GDM1 (cell line): Measurements from ENCODE around the gene GRPEL1.
"Not testable (repeated sequence)": the region's sequence is repeated elsewhere in the genome, so short reads cannot be mapped to it uniquely, and the experiment has no call there.

Source experiments
- DNase-seq: peaks from one replicate; lab custom pipeline; 2025; lab: John Stamatoyannopoulos, UW

Gene GRPEL1

DNA sequence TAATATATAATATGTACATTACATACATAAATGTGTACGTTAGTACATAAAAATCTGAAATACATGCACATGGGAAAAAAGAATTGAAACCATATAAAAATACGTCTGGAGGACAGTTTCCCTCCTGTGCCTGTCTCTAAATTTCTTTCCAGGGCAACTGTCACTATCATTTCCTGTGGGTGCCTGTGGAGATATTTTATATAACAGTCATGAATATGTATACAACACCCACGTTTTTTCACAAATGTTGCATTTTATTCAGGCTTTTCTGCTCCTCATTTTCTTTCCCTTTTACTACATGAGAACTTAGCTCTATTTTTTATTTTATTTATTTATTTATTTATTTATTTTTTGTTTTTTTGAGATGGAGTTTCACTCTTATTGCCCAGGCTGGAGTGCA, 24.2 kb upstream of the GRPEL1 start:
- DNase-seq = no peak

DNA sequence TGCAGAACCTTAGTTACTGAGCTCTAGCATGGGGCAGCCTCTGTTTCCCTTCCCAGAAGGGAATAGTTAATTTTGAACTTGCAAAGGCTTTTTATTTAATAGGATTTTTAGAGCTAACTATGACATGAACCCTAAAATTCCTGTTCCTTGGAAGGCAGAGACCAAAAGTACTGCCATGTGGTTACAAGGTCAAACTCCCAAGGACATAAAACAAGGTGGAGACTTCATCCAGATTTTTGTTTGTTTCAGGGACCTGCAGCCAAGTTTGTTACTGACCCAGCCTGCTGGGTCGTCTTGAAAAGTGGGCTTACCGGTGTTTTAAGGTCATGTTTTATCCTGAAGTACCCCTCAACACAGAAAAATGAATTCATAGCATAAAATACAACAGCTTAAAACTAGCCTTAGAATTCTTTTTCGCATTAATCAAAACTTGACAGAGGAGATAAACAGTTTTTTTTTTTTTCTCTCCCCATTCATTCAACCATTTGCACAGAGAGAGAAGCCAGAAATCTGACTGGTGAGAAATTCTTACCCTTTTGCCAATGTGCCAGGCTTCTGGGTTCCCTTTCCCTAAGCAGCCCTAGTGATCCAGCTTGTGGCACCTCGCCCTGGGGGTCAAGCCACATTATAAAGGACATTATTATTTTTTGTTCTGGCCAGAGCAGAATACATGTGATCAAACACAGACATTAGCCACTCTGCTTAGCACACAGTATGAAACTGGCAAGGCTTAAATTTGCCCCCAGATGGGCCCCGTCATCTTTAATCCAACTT, 21.5 kb upstream of the GRPEL1 start:
- no peak for DNase-seq

DNA sequence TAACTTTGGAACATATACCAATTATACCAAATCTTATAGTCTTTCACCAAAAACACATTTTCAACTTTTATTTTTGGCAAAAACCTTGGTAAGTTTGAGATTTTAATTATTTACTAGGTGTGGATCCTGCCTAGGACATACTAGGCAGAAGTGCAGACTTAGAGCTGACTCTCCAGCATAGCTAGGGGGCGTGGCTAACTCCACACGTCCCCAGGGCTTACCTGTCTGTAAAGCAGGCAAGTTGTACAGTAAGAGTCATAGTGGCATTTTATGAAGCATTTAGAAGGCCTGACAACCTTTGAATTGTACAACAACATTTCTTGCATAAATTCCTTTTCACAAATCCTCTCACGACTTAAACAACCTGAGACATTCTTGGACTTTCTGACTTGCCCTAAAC, 19.2 kb upstream of the GRPEL1 start:
- no peak for DNase-seq

DNA sequence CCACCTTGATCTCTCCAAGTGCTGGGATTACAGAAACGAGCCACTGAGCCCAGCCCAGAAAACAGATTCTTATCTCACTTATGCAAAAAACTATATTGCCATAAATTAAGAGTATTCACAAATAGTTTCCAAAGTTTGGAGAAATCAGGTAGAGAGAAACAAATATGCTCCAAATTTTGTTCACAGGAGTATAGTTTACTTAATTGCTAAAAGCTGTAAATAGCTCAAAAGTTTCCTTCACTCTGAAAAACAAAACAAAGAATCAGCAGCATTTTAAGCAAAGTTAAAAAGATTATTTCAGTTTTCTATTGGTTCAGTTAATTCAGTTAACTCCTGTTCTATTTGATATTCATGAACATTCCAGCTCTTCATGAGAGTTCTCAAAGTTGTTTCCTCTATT, 18.5 kb upstream of the GRPEL1 start:
- no peak for DNase-seq

DNA sequence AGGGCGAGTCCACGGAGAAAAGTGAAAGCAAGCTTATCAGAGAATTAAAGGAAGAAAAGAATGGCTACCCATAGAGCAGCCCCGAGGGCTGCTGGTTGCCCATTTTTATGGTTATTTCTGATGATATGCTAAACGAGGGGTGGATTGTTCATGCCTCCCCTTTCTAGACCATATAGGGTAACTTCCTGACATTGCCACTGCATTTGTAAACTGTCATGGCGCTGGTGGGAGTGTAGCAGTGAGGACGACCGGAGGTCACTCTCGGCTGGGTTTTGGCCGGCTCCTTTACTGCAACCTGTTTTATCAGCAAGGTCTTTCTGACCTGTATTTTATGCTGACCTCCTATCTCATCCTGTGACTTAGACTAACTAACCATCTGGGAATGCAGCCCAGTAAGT, 16.7 kb upstream of the GRPEL1 start:
- not testable (repeated sequence) for DNase-seq

DNA sequence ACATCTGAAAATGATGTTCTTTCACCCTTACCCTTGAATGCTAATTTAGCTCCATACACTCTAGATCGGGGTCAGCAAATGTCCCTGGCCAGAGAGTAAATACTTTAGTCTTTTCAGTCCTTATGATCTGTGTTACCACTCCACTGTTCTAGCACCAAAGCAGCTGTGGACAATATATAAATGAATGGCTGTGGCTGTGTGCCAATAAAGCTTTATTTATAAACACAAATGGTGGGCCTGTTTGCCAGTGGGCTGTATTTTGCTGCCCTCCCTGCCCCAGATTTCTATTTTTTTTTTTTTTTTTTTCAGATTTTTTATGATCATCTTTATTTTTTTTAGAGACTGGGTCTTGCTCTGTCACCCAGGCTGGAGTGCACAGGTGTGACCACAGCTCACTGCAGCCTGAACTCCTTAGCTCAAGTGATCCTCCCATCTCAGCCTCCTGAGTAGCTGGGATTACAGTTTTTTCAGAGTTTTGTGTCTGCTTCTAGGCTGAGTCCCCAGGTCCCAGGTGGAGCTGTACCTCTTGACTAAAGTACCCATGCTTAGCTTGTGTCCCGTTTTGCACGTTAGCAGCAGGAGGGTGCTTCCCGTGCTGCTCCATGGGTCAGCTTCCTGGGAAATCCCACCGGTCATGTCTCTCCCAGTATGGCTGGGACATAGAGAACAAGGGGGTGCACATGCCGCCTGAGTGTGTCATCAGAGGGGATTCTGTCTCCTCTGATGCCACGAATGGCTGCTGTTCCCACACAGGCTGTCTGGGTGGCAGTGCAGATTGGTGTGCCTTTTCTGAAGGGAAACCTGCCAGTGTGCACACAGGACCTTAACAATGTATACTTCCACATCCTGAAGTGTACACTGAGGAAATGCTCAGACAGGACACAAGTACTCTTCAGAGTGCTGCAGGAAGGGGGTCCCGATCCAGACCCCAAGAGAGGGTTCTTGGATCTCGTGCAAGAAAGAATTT, 16.0 kb upstream of the GRPEL1 start:
- DNase-seq = no peak

DNA sequence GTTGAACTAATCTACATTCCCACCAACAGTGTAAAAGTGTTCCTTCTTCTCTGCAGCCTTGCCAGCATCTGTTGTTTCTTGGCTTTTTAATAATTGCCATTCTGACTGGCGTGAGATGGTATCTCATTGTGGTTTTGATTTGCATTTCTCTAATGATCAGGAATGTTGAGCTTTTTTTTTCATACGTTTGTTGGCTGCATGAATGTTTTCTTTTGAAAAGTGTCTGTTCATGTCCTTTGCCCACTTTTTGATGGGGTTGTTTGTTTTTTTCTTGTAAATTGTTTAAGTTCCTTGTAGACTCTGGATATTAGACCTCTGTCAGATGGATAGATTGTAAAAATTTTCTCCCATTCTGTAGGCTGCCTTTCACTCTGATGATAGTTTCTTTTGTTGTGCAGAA, 12.0 kb upstream of the GRPEL1 start:
- not testable (repeated sequence) for DNase-seq

DNA sequence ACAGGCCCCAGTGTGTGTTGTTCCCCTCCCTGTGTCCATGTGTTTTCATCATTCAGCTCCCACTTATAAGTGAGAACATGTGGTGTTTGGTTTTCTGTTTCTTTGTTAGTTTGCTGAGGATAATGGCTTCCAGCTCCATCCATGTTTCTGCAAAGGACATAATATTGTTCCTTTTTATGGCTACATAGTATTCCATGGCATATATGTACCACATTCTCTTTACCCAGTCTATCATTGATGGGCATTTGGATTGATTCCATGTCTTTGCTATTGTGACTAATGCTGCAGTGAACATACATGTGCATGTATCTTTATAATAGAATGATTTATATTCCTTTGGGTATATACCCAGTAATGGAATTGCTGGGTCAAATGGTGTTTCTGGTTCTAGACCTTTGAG, 11.6 kb upstream of the GRPEL1 start:
- DNase-seq = not testable (repeated sequence)

DNA sequence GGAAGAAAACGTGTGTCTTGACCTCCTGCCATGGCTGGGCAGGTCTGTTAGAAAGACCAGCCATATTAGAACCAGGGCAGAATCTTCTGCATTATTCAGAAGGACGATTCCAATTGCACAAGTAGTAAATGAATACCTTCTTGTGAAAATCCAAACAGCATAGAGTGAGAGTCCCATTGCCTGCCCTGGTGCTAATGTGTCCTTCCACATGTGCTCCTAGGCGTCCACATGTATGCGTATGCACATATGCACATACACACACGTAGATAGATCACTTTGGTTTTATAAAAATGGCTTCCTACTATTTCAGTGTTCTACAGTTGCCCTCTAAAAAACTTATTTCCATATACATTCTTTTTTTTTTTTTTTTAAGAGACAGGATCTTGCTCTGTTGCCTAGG, 10.2 kb upstream of the GRPEL1 start:
- no peak for DNase-seq

DNA sequence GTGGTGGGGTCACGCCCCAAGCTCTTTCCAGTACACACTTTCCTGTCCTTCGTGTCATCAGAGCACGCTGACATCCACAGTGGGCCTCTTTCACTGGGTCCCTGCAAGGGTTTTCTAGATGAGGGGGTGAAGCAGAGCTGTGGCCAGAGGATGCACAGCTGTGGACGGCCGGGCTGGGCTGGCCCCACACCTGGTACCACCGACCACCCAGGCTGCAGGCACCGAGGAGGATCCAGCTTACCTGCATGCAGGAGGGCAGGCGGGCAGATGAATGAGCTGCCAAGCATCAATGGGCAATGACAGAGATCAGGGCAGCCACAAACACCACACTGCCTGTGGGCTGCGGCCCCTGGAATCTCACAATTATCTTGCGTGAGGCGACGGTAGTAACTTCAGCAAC, 9.5 kb upstream of the GRPEL1 start:
- no peak for DNase-seq

DNA sequence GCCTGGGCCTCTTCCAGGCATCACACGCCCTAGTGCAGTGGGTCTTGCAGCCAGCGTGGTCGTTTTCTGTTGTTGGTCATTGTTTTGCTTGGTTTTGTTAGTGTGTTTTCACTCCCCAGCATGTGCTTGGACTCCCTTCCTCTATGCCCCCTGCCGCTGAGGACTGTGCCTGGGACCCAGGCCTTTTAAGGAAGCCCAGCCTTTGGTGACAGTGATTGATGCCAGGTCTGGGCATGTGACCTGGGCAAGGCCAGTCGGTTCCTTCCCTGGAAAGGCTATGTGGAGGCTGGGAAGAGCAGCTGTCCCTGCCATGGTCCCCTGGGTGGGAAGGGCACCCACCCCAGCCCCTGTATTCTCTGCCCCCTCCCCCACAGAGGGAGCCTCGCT, 8.8 kb upstream of the GRPEL1 start:
- no peak for DNase-seq

DNA sequence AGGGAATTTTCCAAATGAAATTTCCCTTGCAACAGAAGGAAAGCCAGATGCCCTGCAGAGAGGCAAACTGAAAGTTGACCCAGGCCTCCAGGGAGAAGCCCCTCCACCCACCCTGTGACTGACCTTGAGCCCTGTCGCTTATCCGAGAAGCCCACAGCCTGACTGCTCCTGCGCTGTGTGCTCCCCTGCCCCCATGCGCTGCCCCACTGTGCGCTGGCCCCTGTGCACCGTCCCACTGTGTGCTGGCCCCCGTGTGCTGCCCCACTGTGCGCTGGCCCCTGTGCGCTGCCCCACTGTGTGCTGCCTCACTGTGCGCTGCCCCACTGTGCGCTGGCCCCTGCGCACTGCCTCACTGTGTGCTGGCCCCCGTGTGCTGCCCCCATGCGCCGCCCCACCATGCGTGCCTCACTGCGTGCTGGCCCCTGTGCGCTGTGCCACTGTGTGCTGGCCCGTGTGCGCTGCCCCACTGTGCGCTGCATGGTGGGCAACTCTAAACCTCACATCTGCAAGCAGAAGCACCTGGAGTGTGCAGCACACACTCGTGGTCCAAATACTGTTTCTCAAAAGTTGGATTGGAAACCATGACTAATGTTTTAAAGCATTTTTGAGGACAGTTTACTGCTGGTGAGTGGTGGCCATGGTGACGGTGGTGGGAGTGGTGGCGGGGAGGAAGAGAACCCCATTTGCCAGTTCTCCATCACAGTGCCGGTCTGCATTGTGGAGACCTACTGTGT, 8.3 kb upstream of the GRPEL1 start:
- no peak for DNase-seq

DNA sequence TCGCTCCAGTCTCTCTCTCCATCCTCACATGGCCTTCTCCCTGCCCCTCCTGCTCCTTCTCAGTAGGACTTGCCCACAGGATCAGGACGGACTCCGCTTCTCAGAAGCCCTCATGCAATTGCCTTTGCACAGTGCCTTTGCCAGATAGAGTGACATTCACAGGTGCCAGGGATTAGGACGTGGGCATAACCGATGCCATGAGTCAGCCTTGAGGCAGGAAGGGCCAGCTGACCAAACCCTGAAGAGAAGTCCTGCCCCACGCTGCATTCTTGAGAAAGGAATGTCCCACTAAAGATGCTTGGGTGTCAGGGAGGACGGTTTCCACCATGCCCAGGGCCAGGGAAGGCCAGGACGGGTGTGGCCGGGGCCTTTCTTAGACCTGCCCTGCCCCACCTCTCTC, 6.6 kb upstream of the GRPEL1 start:
- no peak for DNase-seq

DNA sequence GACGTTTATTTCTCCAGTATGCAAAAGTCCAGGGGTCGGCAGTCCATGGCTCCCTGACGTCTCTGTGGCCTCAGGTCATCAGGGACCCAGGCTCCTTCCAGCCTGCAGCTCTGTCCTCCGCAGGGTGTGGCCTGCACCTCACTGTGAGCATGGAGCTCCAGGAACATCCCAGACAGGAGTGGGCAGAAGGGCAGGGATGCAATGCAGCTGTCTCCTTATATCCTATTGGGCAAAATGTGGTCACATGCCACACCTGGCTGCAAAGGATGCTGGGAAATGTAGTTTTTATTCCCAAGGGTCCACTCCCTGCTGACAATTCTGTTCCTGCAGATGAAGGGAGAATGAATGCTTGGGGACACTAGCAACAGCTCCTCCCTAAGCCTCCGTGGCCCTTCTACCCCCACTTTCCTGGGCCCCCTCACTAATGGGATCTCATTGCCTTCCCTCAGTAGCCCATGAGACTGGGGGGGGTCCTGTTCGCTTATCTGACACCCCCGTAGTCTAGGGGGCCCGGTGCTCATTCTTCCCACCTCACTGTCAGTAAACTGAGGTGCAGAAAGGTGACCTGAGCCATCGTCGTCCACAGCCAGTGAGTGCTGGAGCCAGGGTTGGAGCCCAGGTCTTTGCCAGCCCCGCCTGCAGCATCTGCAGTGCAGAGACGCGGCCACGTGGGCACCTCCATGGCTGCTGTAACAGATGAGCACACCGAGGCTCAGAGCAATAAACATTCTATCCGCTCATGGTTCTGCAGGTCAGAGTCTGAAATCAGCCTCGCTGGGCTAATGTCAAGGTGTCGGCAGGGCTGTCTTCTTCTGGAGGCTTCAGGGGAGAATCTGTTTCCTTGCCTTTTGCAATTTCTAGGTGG, 5.9 kb upstream of the GRPEL1 start:
- no peak for DNase-seq

DNA sequence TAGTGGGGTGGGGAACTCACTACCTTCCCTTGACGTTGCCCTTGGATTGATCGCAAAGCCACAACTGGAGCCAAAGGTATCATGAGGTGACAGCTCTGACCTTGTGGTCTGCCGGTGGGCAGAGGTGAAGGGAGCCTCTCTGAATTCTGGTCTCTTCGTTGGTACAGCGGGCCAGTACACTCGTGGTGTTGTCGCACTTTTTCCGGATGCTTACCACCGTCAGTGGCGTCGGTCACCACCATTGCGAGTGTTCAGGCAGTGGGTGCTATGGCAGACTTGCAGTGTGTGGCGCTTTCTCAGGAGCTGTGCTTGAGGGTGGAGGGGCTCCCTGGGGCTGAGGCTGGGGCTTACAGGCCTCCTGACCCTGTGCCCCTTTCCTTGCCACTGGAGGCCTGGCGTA, 5.2 kb upstream of the GRPEL1 start:
- no peak for DNase-seq

DNA sequence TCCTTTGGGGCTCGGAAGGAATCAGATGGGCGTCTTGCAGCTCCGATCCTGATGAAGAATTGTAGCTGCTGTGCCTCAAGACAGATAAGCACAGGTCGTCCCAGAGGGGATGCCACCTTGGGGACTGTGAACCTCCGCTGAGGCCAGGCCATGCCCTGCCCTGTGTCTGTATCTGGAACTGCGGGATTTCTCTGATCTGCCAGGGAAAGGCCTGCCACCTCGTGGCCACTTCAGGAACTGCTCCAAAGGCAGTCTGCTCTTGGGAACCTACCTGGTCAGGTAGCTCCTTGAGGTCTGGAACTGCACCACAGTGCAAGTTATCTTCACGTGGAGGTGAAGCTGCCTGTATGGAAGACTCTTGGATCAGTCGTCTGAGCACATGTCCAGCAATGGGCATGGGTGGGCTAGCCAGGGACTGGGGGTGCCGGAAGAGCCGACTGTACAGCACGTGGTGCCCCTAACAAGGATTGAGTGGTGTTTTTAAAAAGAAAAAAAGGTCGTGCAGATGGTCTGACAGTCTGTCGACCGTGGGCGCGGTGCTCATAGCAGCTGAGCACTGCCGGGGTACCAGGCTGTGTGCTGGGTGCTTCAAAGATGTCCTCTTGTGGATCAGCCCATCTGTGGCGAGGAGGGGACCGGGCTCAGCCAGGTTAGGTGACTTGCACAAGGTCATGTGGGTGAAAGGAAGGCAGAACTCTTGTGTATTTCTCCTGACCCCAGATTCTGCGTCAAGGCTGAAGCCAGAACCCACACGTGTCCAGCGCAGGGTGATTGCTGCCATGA, 3.1 kb upstream of the GRPEL1 start:
- peak; percentile 66 for DNase-seq

DNA sequence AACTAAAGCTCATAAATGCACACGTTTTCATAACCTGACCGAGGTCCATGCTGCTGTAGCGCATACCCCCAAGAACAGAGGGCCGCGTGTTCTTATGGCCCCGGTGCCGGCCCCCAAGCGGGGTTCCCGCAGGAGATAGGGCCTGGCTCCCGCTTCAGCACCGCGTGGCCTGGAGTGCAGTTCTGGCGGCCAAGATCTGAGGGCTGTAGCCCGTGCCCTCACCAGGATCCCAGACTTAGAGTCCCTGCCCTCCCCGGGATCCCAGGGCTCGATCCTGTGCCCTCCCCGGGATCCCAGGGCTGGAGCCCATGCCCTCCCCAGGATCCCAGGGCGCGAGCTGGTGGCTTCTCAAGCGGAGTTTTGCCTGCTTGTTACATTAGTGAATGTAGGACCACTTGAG, 1.0 kb upstream of the GRPEL1 start:
- no peak for DNase-seq

DNA sequence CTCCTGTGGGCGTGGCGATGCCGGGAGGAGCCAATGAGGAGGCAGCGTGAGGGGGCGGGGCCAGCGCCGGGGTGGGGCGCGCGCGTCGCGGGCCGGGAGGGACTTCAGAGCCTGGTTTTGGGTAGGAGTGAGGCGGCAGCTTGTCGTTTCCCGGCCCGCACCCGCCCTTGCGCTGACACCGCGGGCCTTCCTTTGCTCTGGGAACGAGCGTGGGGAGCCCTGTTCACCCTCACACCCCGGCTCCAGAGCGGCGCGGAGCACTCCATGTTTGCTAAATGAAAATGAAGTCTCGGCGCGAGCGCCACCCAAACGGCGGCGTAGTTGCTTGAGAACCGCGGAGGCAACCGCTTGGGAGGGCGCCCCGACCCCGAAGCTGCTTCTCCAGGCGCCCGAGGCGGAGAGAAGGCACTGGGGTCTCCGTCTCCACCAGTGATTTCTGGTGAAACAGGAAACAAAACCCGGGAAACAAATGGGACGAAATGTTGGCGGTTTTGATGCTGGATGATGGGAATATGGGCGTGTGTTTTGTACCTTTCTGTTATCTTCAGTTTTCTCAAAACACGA, 497 bp upstream of the GRPEL1 start:
- no peak for DNase-seq

DNA sequence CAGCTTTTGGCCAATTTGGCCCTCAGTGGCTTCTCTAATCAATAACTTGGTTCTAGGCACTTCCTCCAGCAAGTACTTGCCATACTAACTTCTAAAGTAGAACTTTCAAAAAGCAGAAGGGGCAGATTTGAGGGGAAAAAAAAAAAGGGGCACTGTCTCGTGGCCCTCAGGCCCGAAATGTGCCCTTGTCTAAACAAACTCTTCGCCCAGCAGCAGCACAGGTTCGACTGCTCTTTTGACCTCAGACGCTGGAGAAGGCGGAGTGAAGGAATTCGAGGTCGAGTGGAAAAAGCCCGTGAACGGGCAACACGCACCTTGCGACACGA, 775 bp downstream of the GRPEL1 start:
- no peak for DNase-seq

DNA sequence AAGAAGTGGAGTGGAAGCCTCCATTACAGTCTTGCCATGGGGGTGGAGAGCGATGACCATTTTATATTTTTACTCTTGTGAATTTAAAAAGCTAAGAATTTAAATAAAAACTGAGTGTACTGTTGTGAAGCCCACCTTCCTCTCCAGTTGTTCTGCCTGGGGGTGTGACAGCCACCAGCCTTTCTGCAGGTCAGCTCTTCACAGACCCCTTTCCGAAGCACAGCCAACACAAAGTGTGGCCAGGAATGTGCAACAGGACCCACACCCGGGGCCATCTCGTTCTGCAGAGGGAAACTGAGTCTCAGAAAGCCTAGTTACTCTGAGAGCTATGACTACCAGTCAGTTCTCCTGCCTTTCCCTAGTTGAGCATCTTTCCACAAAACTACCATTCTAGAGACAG, 1.4 kb downstream of the GRPEL1 start:
- DNase-seq = no peak

DNA sequence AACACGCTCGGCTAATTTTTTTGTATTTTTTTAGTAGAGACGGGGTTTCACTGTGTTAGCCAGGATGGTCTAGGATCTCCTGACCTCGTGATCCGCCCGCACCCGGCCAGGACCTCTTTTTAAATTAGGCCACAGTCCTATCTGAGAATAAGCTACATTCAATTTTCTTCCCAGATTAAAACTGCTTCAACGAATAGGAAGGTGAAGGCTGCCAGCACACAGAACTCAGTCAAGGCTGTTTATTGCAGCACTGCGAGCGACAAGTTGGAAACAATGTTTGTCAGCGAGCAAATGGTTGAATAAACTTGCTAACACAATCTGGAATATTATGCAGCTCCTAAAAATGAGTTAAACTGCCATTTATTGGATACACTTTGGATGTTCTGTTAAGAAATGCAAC, 1.9 kb downstream of the GRPEL1 start:
- no peak for DNase-seq
